ENCODE measurements around the gene KCNIP4. TPM values are rescaled to one million over a fixed set of nuclear protein-coding genes. Genes with fewer than 3 reads are reported as not detected.

The KCNIP4 gene
- total and polyA plus RNA-seq, 2 experiments from 2014 or later: 0.14 to 0.63 TPM

DNA sequence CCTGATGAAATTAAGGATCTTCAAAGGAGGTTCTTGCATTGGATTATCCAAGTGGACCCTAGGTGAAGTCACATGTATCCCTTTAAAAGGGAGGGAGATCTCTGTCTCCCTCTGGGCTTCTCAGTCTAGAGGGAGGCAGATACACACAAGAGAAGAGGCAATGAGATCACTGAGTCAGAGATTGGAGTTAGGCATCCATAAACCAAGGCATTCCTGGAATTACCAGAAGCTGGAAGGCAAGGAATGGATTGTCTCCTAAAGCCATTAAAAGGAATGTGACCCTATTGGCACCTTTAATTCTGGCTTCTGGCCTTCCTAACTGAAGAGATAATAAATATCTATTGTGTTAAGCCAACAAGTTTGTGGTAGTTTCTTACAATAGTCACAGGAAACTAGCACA lies 865.2 kb downstream of the KCNIP4 start (continued):
- no peak for TF ChIP-seq ETS1 (IDR thresholded peaks at IDR 0.05)

- Histone ChIP-seq H3K27ac (ENCODE audit: low read depth) (no peak overlapping the region), H3K27me3 (ENCODE audit: insufficient read depth) (no peaks in the 10 kb centered on the region), H2AFZ (no peak overlapping the region), H3K9me2 (ENCODE audit: insufficient read depth) (peaks cover 10% of the 10 kb centered on the region; the same call in 1 of the 2 replicates), H3F3A (replicated peaks; ENCODE audit: low read depth) (no peaks in the 10 kb centered on the region), H4K20me1 (replicated peaks; ENCODE audit: insufficient read depth) (no peaks in the 10 kb centered on the region), H3K79me2 (replicated peaks; ENCODE audit: insufficient read depth) (no peaks in the 10 kb centered on the region), H3K4me2 (no peak overlapping the region), H3K4me1 (ENCODE audit: insufficient read depth) (peaks cover 2% of the 10 kb centered on the region; the same call in 1 of the 2 replicates), H3K4me3 (no peak overlapping the region), H3K36me3 (ENCODE audit: insufficient read depth) (no peaks in the 10 kb centered on the region)
- Mint-ChIP-seq H3K4me3 (no peak overlapping the region), H3K27ac (no peak overlapping the region), H3K4me1 (peaks cover under 1% of the 10 kb centered on the region; the same call in 2 of the 3 replicates), H3K27me3 (ENCODE audit: insufficient read depth, low read depth, poor library complexity) (no peaks in the 10 kb centered on the region), H3K9me3 (no peaks in the 10 kb centered on the region), H3K36me3 (ENCODE audit: low read depth) (no peaks in the 10 kb centered on the region)
- DNase-seq (ENCODE audit: low spot score) (no peak), ATAC-seq (no peak)
- TF ChIP-seq, protein P1, sequence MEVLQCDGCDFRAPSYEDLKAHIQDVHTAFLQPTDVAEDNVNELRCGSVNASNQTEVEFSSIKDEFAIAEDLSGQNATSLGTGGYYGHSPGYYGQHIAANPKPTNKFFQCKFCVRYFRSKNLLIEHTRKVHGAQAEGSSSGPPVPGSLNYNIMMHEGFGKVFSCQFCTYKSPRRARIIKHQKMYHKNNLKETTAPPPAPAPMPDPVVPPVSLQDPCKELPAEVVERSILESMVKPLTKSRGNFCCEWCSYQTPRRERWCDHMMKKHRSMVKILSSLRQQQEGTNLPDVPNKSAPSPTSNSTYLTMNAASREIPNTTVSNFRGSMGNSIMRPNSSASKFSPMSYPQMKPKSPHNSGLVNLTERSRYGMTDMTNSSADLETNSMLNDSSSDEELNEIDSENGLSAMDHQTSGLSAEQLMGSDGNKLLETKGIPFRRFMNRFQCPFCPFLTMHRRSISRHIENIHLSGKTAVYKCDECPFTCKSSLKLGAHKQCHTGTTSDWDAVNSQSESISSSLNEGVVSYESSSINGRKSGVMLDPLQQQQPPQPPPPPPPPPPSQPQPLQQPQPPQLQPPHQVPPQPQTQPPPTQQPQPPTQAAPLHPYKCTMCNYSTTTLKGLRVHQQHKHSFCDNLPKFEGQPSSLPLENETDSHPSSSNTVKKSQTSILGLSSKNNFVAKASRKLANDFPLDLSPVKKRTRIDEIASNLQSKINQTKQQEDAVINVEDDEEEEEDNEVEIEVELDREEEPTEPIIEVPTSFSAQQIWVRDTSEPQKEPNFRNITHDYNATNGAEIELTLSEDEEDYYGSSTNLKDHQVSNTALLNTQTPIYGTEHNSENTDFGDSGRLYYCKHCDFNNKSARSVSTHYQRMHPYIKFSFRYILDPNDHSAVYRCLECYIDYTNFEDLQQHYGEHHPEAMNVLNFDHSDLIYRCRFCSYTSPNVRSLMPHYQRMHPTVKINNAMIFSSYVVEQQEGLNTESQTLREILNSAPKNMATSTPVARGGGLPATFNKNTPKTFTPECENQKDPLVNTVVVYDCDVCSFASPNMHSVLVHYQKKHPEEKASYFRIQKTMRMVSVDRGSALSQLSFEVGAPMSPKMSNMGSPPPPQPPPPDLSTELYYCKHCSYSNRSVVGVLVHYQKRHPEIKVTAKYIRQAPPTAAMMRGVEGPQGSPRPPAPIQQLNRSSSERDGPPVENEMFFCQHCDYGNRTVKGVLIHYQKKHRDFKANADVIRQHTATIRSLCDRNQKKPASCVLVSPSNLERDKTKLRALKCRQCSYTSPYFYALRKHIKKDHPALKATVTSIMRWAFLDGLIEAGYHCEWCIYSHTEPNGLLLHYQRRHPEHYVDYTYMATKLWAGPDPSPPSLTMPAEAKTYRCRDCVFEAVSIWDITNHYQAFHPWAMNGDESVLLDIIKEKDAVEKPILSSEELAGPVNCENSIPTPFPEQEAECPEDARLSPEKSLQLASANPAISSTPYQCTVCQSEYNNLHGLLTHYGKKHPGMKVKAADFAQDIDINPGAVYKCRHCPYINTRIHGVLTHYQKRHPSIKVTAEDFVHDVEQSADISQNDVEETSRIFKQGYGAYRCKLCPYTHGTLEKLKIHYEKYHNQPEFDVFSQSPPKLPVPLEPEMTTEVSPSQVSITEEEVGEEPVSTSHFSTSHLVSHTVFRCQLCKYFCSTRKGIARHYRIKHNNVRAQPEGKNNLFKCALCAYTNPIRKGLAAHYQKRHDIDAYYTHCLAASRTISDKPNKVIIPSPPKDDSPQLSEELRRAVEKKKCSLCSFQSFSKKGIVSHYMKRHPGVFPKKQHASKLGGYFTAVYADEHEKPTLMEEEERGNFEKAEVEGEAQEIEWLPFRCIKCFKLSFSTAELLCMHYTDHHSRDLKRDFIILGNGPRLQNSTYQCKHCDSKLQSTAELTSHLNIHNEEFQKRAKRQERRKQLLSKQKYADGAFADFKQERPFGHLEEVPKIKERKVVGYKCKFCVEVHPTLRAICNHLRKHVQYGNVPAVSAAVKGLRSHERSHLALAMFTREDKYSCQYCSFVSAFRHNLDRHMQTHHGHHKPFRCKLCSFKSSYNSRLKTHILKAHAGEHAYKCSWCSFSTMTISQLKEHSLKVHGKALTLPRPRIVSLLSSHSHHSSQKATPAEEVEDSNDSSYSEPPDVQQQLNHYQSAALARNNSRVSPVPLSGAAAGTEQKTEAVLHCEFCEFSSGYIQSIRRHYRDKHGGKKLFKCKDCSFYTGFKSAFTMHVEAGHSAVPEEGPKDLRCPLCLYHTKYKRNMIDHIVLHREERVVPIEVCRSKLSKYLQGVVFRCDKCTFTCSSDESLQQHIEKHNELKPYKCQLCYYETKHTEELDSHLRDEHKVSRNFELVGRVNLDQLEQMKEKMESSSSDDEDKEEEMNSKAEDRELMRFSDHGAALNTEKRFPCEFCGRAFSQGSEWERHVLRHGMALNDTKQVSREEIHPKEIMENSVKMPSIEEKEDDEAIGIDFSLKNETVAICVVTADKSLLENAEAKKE (CRISPR knock-in tag; IDR thresholded peaks at IDR 0.05): no peak
- TF ChIP-seq ZNF331 (CRISPR knock-in tag; IDR thresholded peaks at IDR 0.05; ENCODE audit: low read depth): no peak
- TF ChIP-seq NANOG (IDR thresholded peaks at IDR 0.05; ENCODE audit: borderline replicate concordance): no peak
- no peak for TF ChIP-seq ZNF114 (CRISPR knock-in tag; IDR thresholded peaks at IDR 0.05)
- no peak for TF ChIP-seq REST (IDR thresholded peaks at IDR 0.05; ENCODE audit: unreplicated experiment)
- TF ChIP-seq EZH2phosphoT487 (IDR thresholded peaks at IDR 0.05; ENCODE audit: unreplicated experiment): no peak
- TF ChIP-seq, protein P2, sequence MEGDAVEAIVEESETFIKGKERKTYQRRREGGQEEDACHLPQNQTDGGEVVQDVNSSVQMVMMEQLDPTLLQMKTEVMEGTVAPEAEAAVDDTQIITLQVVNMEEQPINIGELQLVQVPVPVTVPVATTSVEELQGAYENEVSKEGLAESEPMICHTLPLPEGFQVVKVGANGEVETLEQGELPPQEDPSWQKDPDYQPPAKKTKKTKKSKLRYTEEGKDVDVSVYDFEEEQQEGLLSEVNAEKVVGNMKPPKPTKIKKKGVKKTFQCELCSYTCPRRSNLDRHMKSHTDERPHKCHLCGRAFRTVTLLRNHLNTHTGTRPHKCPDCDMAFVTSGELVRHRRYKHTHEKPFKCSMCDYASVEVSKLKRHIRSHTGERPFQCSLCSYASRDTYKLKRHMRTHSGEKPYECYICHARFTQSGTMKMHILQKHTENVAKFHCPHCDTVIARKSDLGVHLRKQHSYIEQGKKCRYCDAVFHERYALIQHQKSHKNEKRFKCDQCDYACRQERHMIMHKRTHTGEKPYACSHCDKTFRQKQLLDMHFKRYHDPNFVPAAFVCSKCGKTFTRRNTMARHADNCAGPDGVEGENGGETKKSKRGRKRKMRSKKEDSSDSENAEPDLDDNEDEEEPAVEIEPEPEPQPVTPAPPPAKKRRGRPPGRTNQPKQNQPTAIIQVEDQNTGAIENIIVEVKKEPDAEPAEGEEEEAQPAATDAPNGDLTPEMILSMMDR (conservative IDR thresholded peaks at IDR 0.05; ENCODE audit: low read depth in 2 of 2): no peak
Measured at GRCh38 chr4:21077967-21078366, 870.6 kb downstream of the KCNIP4 start.
